ENCODE results near the gene DNAH14.

DNA sequence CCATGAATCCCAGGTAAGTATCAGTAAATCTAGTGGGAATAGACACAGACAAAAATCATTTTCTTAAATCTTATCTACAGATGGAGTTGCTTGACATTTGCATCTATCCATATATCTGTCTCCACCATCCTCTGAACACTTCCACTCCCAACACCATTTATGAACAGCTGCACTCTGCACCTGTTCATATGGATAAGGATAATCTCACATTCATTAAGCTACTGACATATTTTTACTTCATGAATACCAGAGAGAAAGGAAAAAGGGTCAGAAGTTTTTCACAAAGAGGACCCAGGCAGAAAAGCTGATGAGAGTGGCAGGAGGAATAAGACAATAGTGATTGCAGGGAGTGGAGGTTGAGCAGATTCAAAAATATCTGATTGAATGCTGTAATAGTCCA is 222.6 kb downstream of the DNAH14 start:
- TF ChIP-seq POLR2A (IDR thresholded peaks at IDR 0.05), result no peak
- TF ChIP-seq, protein P1, sequence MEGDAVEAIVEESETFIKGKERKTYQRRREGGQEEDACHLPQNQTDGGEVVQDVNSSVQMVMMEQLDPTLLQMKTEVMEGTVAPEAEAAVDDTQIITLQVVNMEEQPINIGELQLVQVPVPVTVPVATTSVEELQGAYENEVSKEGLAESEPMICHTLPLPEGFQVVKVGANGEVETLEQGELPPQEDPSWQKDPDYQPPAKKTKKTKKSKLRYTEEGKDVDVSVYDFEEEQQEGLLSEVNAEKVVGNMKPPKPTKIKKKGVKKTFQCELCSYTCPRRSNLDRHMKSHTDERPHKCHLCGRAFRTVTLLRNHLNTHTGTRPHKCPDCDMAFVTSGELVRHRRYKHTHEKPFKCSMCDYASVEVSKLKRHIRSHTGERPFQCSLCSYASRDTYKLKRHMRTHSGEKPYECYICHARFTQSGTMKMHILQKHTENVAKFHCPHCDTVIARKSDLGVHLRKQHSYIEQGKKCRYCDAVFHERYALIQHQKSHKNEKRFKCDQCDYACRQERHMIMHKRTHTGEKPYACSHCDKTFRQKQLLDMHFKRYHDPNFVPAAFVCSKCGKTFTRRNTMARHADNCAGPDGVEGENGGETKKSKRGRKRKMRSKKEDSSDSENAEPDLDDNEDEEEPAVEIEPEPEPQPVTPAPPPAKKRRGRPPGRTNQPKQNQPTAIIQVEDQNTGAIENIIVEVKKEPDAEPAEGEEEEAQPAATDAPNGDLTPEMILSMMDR (IDR thresholded peaks at IDR 0.05), result no peak
